NCI-H748 treated with DMSO at 0.1 percent for 48 hours (cell line): ENCODE data around the gene WASL.
"Not testable (repeated sequence)": the region's sequence is repeated elsewhere in the genome, so short reads cannot be mapped to it uniquely, and the experiment has no call there.

Experiments used
- DNase-seq: peaks from one replicate; lab custom pipeline; 2025; lab: John Stamatoyannopoulos, UW

The WASL gene

DNA sequence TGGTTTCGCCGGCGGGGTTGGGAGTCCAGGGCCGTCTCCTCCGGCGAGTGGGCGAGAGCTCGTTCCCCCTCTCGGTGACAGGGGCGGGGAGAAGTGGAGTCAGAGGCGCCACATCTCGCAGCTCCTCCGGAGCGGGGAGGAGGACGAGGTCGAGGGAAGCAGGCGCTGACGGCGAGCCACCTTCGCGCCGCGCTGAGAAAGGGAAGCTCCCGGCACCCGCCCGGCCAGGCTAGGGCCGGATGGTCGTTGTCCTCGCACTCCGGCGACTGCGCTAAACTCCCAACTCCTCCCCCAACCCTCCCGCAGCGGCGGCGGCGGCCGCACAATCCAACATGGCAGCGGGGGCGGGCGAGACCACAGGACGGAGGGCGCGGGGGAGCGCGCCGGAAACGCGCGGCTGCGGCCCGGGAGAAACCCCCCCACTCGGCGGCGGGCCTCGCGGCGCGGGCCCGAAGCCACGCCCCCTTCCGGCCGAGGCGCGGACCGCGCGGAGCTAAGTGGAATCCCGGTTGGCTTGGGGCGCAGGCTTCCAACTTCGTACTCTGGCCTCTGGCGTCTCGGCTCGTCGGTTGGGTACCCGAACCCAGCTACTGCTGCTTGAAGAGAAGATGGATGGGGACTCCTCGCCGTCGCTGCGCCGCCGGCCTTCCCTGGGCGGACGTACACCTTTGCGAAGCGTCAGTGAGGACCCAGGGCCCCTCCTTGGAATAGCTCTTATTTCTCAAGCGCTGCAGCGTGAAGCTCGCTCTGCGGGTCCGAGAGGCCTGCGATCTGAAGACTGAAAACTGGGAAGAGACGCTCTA lies at the start of gene WASL:
Gene WASL, minus strand, starts transcription at position 270 of the 803 bp plus-strand sequence. Its CDS starts 269 bp downstream, at position 1.
- DNase-seq = peak; percentile 84

- peak; percentile 88 for DNase-seq
These were observed 49.1 kb upstream of the WASL start for GRCh38 chr7:123797673-123798531.

- no peak for DNase-seq
These were observed 47.8 kb upstream of the WASL start for GRCh38 chr7:123796568-123796967.

DNA sequence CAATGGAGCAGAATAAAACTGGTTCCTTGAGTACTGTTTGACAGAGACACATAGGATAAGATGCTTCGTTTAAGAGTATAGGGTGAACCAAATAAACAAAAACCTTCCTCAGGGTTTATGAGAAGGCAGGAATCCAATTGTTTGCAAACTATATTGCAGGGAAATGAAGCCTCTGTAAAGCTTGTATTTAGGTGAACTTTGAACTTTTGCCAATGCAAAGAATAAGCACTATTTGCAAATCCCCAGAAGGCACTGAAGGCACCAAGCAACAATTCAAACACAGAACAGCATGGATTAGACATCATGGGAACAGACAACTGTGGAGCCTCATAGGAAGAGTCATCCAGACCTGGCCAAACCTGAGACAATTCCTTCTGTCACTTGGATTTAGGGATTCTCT lies 47.1 kb upstream of the WASL start:
- no peak for DNase-seq

DNA sequence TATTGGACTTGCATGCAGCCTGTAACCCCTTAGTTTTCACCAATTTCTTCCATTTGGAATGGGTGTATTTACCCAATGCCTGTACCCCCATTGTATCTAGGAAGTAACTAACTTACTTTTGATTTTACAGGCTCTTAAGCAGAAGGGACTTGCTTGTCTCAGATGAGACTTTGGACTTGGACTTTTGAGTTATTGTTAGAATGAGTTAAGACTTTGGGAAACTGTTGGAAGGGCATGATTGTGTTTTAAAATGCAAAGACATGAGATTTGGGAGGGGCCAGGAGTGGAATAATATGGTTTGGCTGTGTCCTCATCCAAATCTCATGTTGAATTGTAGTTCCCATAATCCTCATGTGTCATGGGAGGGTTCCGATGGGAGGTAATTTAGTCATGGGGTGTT lies 46.3 kb upstream of the WASL start:
- not testable (repeated sequence) for DNase-seq

- DNase-seq = no peak
These were observed 43.7 kb upstream of the WASL start for GRCh38 chr7:123792547-123792946.

- no peak for DNase-seq
These were observed 42.2 kb upstream of the WASL start for GRCh38 chr7:123791001-123791400.

DNA sequence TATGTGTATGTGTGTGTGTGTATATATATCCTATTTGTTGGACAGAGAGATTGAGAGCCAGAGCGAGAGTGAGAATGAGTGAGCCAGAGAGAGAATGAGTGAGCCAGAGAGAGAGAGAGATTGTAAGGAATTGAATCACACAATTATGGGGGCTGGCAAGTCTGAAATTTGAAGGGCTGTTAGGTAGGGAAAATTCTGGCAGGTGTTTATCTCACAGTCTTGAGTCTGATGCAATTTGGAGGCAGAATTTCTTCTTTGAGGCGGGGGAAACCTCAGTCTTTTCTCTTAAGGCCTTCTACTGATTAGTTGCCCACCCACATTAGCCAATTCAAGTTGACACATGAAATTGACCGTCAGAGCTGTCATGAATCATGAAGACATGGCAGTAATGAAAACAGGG lies 41.0 kb upstream of the WASL start:
- DNase-seq = no peak

DNA sequence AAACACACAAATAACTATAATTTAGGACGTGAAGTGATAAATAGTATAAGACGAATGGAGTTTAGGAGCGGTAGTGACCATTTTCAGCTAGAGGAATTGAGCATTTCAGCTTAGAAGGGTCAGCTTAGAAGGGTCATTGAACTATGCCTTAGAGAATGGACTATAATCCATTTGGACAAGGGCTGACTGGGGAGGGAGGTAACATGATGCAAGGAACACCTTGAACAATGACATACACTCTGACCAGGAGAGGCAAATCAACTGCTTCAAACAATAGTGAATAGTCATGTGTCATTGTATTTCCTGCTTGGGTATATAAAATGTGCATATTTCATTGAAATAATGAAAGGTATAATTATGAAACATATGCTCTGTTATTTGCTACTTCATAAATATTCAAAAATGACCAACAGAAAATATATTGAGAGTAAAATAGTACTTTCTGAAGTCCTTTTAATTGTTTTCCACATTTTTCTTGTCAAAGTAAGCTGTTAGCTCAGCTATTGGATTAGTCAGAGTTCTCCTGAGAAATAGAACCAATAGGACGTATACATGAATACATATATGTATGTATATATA lies 40.5 kb upstream of the WASL start:
- DNase-seq = no peak

DNA sequence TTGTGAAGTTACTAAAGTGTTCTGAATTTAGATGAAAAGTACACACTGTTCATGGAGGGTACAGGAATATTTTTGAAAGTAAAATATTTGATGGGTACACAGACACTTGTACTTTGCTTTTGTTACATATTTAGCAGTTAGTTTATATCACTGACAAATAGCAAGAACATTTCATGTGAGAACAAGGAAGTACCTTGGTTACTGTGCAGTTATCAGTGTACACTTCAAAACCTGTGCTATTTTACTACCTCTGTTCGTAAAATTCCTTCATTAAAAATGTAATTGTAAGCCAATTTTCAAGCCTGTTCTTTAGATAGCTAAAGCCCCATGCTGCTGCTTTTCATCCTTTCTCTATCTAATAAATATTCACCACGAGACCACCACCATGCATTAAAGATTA lies 39.8 kb upstream of the WASL start:
- DNase-seq = no peak

DNA sequence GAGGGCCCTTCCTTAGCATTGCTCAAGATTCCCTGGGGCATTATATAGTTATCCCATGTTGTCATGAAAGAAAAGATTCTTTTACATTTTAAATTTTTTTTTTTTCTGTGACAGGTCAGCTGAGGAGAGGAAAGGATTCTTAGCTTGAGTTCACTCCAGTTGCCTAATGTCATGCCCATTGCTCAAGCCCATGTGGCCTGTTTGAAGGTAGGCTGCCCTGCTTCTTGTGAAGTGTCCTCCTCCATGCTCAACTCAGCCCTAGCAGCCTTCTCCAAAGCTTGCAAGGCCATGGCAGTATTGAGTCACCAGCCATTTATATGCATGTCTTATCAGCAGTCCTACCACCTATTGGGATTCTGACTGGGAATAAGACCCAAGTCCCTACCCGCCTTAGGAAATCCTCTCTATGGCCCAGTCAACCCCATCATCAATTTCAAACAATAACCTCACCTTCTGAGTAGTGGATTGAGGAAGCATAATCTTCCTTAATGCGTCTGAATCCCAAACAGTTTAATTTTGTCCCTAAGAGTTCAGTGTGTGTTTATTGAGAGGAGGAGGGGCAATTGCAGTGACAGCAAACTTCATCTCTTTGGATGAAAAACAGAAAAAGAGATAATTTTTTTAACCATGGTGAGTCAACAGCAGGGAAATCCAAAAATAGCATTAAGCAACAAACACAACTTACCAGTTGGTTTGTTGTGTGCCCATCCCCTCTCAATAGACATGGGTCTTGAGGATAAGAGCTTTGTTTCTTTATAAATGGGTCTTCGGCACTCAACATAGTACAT lies 38.6 kb upstream of the WASL start:
- no peak for DNase-seq

DNA sequence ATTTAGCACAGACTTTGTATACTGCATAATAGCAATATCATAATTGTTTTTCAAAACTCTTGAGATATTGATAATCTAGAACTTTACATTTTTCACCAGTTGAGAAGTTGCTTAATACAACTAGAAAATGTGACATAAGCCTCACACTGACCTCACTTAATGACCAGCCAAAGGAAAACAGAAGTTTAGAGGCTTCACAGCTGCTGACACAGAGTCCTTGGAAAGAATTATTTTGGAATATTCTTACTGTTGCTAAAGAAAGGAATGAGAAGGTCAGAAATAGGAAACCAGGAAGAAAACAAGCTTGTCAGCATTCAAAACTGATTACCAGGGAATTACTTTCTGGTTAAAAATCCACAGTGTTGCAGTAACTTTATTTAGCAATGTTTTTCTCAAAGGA lies 35.5 kb upstream of the WASL start:
- no peak for DNase-seq

- DNase-seq = no peak
These were observed 35.0 kb upstream of the WASL start for GRCh38 chr7:123783820-123784219.

DNA sequence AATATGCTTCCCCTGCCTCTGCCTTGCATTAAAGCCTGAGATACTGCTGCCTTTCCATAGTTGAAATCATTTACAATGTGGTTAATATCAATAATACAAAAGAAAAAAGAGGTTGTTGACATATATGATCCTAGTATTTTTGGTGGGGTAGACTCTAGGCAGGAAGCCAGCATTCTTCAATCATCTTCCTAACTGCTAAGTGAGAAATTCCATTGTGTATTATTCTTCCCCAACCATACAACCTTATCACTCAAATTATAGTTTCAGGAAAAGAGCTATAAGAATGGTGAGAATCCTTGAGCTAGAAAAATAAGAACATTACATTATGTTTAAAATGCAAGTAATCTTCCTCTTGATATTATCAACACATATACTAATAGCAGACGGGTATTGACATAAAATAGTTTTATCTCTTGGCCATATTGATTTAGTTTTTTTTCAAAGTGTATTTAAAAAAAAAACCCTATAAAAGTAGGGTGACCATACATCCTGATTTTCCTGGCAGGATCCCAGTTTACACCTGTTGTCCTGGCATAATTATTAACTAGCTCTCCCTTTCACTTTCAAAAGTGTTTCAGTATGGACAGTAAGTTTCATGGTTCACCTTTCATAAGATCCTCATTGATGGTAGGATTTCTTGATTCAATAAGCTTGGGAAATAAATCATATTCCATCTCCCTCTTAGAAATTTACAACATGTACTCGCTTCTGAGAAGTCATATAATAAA lies 33.4 kb upstream of the WASL start:
- no peak for DNase-seq

DNA sequence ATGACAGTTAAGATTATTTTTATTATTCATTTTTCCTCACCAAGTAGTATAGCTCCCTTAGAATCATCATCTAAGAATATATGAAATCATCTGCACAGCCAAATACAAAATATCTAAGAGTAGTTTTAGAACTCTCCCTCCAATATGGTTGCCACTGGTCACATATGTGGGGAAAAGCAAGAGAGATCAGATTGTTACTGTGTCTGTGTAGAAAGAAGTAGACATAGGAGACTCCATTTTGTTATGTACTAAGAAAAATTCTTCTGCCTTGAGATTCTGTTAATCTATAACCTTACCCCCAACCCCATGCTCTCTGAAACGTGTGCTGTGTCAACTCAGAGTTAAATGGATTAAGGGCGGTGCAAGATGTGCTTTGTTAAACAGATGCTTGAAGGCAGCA lies 31.7 kb upstream of the WASL start:
- DNase-seq = not testable (repeated sequence)

DNA sequence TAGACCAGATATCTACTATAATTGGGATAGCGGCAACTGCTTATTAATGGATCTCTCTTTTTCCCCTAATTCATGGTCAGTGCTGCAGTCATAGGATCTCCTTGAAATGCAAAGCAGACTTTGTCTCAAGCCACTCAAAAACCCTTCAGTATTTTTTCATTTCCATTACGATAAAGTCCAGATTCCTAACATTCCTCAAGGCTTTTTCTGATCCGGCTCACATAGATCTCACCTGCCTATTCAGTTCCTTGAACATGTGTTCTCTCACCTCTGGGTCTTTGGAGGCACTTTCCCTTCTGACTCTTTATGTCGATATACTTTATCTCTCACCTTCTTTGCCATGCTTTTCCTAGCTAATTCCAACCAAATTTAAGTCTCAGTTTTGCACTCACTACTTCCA lies 25.7 kb upstream of the WASL start:
- no peak for DNase-seq

DNA sequence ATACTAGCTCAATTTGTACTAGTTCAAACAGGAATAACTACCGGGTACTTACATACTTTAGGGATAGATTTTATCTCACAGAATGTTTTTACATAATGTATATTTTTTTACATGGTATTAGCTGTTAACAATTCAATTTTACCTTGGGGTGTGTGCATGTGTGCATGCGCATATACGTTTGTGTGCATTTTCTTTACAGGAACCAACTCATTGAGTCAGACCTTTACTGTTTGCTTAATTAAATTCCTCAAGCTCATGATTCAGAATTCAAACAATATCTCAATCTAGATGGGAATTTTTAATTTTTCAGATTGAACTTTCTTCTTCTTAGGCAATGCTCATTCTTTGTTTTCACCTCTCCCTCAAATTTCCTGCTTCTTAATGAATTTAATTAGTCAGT lies 24.7 kb upstream of the WASL start:
- no peak for DNase-seq

- no peak for DNase-seq
These were observed 23.8 kb upstream of the WASL start for GRCh38 chr7:123772652-123773051.

GRCh38 chr7:123771846-123772245 lies 23.0 kb upstream of the WASL start:
- no peak for DNase-seq

- DNase-seq = no peak
These were observed 22.5 kb upstream of the WASL start for GRCh38 chr7:123771256-123771655.

DNA sequence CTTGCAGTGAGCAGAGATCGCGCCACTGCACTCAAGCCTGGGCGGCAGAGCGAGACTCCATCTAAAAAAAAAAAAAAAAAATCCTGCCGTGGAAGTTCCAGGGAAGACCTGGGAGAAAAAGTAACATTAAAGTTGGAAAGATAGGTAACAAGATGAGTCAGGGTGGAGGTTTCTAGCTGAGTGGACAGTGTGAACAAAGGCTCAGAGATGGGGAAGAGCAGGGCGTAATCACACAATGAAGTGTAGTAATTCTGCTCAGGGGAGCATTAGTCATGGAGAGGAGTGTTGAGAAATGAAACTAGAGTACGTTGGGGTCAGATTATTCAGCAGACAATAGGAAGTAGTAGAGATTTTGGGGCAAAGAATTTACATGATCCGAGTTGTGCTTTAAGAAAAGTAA lies 21.6 kb upstream of the WASL start:
- DNase-seq = no peak
